Omental fat pad (tissue), 4 donors: Measurements from ENCODE around the gene C15orf40. TPM values are rescaled to one million over a fixed set of nuclear protein-coding genes. Genes with fewer than 3 reads are reported as not detected.
A peak's percentile ranks its signal among the peaks of the same experiment; 100 is the strongest.

Experiments used
- ATAC-seq: fragments of 150-250 bp; one replicate; pipeline ENCODE4 v1.9.1; 2016; ENCODE audit warnings: mild to moderate bottlenecking, moderate library complexity; ENCODE audit not compliant: low FRiP score
- DNase-seq: peaks from one replicate; pipeline ENCODE4 v3.0.0-alpha.2; 2019; ENCODE audit warnings: low spot score
- total RNA-seq, 4 donors: library from RNA; depleted of rRNA; stranded (reverse); fragments of >200 nt; gene quantifications; one replicate each; pipeline ENCODE4 v1.1.0, GENCODE V29; 2016
- TF ChIP-seq, protein P1 (sequence below), 3 donors: fragments of 450-650 bp; IDR thresholded peaks; one replicate each; pipeline ENCODE4 v1.5.1; 2016 to 2017; ENCODE audit warnings: antibody characterized with exemption in 3 of 3, mild to moderate bottlenecking in 3 of 3, moderate library complexity in 2 of 3

Gene C15orf40
- total RNA-seq, 4 donors from 2014 or later, result 8.5 to 13.1 (median 10.3) TPM

DNA sequence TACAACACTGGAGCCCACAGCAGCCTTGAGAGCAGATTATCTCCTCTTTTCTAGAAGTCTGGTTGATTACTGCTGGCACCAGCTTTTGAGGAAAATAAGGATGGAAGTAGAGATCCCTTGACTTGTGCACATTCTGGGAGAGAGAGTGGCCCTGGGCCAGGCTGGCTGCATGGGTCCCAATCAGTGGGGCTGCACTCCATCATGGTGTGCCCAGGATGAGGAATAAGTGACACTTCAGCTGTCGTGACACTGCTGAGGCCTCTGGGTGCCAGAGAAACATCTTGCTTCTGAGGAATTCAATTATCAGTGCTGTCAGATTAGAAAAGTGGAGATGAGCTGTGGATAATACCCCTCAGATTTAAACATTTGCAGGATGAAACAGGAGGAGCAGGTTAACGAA is 16.4 kb downstream of the C15orf40 start:
- TF ChIP-seq, protein P1, sequence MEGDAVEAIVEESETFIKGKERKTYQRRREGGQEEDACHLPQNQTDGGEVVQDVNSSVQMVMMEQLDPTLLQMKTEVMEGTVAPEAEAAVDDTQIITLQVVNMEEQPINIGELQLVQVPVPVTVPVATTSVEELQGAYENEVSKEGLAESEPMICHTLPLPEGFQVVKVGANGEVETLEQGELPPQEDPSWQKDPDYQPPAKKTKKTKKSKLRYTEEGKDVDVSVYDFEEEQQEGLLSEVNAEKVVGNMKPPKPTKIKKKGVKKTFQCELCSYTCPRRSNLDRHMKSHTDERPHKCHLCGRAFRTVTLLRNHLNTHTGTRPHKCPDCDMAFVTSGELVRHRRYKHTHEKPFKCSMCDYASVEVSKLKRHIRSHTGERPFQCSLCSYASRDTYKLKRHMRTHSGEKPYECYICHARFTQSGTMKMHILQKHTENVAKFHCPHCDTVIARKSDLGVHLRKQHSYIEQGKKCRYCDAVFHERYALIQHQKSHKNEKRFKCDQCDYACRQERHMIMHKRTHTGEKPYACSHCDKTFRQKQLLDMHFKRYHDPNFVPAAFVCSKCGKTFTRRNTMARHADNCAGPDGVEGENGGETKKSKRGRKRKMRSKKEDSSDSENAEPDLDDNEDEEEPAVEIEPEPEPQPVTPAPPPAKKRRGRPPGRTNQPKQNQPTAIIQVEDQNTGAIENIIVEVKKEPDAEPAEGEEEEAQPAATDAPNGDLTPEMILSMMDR (IDR thresholded peaks at IDR 0.05), result no peak
- ATAC-seq, result no peak
- DNase-seq, result no peak

DNA sequence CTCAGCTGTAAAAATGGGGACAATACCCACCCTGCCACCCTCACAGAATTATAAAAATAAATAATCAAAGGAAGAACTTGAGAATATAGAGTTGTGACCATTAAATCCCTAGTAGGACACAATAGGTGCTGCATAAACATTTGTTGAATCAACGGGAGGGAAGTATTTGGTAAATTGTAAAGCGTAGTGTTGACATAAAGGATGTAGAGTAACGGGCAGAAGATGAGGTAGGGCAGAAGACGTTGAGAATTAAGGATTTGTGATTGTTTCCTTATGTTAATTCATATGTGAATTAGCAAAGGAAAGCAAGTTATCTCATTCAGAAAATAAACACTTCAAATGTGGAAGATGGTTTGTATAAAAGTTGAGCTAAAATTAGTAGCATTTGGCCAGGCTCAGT is 18.3 kb downstream of the C15orf40 start:
- ATAC-seq (no peak), DNase-seq (no peak)

DNA sequence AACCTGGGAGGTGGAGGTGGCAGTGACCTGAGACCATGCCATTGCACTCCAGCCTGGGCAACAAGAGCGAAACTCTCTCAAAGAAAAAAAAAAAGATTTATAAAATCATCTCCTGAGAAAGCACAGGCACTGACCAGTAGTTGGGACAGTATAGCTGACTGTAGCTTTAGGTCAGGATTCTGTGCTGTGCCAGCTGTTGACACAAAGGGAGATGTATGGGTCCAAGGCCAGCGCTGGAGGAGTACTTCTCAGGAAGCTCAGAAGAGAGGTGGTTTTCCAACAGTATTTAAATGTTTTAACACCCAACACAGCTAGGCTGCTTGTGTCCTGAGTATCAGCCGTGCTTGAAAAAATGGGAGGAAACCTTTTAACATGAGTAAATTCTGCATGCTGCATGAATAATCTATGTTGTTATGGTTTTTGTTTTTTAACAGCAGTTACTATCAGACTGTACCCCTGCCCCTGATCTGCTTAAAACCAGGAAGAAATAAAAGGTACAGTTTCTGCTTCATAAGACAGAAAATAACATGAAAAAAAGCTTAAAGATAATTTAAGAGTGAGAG is 18.9 kb downstream of the C15orf40 start:
- TF ChIP-seq, protein P1 (IDR thresholded peaks at IDR 0.05), result no peak
- DNase-seq (no peak), ATAC-seq (no peak)

More for the DNA sequence above, 18.3 kb downstream of the C15orf40 start:
- TF ChIP-seq, protein P1 (IDR thresholded peaks at IDR 0.05), result no peak

DNA sequence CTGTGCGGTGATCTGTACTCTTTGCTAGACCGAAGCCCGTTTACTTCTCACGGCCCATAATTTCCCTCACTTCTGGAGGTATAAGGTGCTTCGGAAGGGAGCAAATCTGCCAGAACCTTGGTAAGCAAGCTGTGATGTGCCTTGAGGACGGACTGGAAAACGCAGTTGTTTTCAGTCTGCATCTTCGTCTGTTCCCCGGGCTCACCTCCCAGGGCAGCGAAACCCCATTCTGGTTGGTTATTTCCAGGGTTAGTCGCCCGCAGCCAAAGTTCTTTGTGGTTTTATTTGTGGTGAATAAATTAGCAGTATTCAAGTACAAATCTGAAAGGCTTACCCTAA is 25.0 kb downstream of the C15orf40 start:
- peak; percentile 73 for ATAC-seq

DNA sequence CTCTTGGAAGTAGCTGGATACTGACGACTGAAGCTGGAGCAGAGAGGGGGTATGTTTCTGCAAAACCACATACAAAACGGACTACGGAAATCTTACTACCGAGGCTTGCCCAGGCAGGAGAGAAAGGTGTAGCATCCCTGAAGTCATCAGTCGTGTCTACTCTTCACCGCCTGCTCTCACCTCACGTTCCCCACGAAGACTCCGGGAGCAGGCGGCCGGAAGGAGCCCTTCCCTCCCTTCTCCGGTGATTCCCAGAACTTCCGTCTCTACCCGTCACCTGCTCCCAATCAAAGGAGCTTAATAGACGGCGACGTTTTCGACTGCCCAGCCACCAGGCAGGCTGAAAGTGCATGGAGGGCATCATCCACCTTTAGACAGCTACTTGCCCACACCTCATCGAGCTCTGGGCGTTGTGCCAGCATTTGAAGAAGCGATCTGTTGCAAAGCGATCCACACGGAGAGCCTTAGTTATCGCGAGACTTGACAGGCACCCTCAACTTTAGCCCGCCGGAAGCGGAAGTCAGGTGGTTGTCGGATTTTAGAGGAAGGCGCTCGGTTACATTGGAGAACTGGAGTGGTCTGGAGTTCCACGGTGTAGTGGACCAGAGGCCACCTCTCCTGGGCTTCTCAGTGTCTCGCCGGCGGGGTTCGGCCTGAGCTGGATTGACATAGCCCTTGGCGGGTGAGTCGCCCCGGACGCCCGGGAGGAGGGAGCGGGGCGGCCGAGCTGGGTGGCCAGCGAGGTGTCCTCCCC is 25.6 kb downstream of the C15orf40 start, which contains the start of gene RAMAC:
RAMAC (plus strand) TSS at position 523 of the 754 bp plus-strand sequence. CDS start 2,809 bp downstream, outside the sequence.
- DNase-seq (peak; percentile 96), ATAC-seq (peak; percentile 88)
- TF ChIP-seq, protein P1 (IDR thresholded peaks at IDR 0.05), result no peak

More for the DNA sequence above, 25.0 kb downstream of the C15orf40 start:
- no peak for DNase-seq
- TF ChIP-seq, protein P1 (IDR thresholded peaks at IDR 0.05), result no peak

DNA sequence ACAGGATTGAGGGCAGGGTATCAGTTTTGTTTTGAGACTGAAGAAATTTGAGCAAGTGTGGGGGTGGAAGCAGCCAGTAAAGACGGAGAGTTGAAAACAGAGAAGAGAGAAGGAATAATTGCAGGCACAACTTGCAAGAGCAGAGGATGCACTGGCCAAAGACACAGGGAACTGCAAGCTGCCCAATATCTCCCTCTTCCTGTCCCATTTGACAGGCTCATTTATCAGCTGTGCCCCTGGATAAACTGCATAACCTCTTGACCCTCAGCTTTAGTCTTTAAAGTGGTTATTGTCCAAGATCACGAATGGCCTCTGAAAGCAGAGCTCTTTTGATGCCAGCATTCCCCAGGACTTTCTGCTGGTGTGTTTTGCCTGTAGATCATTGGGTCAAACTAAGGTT is 30.5 kb downstream of the C15orf40 start:
- TF ChIP-seq, protein P1 (IDR thresholded peaks at IDR 0.05), result no peak
- ATAC-seq (no peak), DNase-seq (no peak)

DNA sequence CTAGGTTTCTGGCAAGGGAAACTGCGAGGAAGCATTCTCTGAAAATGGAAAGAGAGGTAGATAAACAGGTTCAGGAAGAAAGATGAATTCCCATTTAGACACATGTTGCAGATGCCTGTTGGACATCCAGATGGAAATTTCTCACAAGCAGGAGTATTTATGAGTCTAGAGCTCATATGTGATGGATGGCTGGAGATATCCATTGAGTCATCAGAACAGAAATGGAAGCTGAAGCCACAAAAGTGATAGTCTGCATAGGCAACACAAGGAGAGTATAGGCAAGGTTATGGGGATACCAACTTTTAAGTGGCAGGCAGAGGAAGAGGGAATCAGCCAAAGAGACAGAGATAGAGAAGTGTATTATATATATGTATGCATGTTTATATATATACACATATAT is 31.7 kb downstream of the C15orf40 start:
- DNase-seq, result no peak
- TF ChIP-seq, protein P1 (IDR thresholded peaks at IDR 0.05), result no peak
- no peak for ATAC-seq
